Choroid plexus epithelial cell (primary cell): Measurements from ENCODE around the gene ST8SIA6.

Experiments
- DNase-seq: peaks from one replicate; pipeline ENCODE4 v3.0.0-alpha.2; 2010; ENCODE audit warnings: low read depth
- H3K4me3 ChIP-seq: 2 replicates; pipeline ENCODE4 v1.5.1; 2011; ENCODE audit warnings: low read depth, mild to moderate bottlenecking, control low read depth, low read length, moderate library complexity
- CTCF ChIP-seq: conservative IDR thresholded peaks from 2 replicates; pipeline ENCODE4 v1.5.1; 2011; ENCODE audit warnings: low read depth, mild to moderate bottlenecking, control low read depth, inconsistent platforms, low read length, moderate library complexity

Gene ST8SIA6

GRCh38 chr10:17358461-17358860 lies 95.9 kb downstream of the ST8SIA6 start:
- DNase-seq: no peak
- TF ChIP-seq CTCF: no peak
- H3K4me3 ChIP-seq: no peak overlapping the region

DNA sequence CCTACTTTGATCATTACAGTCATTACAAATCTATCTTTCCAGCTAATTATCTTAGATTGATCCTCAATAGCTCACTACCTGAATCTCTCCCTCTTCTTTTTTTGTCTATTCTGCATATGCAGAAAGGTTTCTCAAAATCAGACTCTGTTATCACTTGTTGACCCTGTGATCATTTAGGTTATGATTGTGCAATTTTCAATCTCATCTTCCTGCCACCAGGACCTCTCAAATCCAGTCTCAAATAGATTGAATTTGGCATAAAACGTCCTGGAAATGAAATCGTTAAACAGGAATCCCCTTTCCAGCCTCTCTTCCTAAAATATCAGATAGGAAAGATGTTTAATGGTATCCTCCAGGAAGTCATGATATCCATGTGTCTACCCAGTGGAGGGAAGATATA lies 96.6 kb downstream of the ST8SIA6 start:
- DNase-seq: no peak
- no peak overlapping the region for H3K4me3 ChIP-seq
- no peak for TF ChIP-seq CTCF

- no peak overlapping the region for H3K4me3 ChIP-seq
- no peak for DNase-seq
- no peak for TF ChIP-seq CTCF
Observed at GRCh38 chr10:17356820-17357219, 97.6 kb downstream of the ST8SIA6 start.

GRCh38 chr10:17354781-17355180 lies 99.6 kb downstream of the ST8SIA6 start:
- peak; percentile 9 for DNase-seq
- no peak for TF ChIP-seq CTCF
- no peak overlapping the region for H3K4me3 ChIP-seq

DNA sequence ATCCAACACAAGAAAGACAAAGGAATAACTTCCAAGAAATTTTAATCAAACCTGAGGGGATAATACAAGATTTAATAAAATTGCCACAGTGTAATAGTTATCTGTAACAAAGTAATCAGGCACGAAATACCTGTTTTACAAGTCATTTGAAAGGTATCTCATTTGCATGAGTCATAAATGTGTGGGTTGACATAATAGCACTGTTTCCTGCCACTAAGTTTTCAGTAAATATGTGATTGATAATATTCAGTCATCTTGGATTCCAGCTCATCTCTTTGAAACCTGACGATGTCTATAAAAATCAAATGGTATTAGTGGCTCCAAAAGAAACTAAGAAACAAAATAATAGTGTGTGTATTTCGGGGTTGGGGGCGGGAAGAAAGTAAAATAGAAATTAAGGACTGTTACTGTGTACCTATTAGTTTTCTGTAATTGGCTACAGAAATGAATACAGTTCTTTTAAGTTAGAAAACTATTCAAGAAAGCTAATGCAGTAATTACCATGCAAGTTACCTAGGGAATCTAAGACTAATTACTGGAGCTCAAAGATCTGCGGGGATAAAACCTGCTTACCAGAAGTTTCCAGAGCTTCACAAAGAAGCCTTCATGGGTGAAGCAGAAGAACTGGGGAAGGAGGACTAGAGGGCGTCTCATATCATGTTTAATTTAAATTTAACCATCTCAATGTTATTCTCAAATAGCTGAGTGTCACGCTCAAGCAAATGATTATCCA lies 100.7 kb downstream of the ST8SIA6 start:
- TF ChIP-seq CTCF: no peak
- peak; percentile 4 for DNase-seq
- no peak overlapping the region for H3K4me3 ChIP-seq

GRCh38 chr10:17352583-17352982 lies 101.8 kb downstream of the ST8SIA6 start:
- no peak overlapping the region for H3K4me3 ChIP-seq
- no peak for DNase-seq

More at GRCh38 chr10:17352583-17352982, 101.8 kb downstream of the ST8SIA6 start:
- no peak for TF ChIP-seq CTCF
